Stimulated activated CD8-positive, alpha-beta memory T cell treated with anti-CD3 and anti-CD28 coated beads, Interleukin-4, amount 100 ng/mL, for 24 hours (primary cell): ENCODE data around the gene NFASC.

ENCODE experiments used
- DNase-seq: peaks from one replicate; pipeline ENCODE4 v3.0.0-alpha.2; 2020; ENCODE audit warnings: low read depth

Gene NFASC

DNA sequence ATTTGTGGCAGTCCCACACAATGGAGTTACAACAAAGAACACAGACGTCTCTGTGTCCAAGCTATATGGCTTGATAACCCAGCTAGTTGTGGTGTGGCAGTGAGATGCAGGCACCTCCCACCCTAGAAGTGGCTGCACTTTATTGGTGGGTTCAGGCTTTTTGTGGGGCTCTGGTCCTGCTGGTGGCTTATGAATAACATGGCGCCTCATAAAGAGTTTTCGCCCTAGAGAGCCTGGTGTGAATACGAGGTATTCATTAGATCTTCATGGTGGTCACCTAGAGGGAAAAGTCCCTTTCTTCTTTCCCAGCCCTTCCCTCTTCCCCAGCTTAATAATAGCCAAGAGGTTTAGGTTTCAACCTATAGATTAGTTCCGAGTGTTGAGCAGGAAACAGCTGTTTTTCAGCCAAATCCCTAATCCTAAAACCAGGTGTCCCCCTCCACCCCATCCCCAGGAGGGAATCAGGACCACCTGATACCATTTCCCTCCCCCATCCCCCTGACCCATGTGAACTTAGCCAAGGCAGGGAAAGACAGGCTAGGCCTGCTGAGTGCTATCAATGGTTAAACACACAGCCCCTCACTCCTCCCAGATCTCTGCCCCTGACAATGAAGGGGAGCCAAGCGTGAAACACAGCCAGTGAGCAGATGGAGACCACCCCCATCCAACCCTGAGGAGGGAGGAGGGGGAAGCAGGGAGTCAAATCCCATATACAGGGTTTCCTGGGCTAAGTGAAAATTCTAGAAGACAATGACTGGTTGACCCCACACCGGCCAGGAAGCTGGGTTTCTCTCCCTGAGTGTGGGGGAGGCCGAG is 58.2 kb downstream of the NFASC start:
- no peak for DNase-seq

DNA sequence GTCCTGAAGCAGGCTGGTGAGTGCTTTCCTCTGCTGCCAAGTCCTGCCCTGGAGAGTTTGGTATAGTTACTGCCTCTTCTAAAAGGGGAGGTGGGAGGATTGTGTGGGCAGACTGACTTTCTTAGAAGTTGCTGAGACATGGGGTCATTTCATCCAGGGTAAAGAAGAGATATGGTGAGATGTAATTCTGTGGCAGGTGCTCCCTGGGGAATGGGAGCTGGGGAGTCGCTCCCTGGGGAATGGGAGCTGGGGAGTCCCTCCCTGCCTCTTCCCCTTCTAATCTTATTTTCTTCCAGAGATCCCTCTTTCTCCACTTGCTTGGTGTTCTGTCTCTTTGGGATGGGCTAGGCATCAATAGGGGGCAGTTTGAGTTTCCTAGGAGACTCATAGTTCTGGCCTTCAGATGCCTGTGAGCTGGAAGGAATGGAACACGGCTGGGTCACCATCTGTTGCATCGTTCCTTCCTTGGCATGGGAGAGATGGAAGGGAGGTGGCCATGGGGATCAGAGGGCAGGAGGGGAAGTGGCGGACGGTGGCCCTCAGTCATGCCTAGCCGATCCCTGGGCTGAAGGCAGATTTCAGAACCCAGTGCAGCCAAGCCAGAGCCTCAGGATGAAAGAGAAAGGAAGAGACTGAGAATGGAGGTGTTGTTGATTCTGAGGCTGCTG is 59.0 kb downstream of the NFASC start:
- DNase-seq, result no peak

- no peak for DNase-seq
Measured at GRCh38 chr1:204930155-204930523, 59.5 kb downstream of the NFASC start.

GRCh38 chr1:204931313-204931712 is 60.7 kb downstream of the NFASC start:
- DNase-seq, result no peak

DNA sequence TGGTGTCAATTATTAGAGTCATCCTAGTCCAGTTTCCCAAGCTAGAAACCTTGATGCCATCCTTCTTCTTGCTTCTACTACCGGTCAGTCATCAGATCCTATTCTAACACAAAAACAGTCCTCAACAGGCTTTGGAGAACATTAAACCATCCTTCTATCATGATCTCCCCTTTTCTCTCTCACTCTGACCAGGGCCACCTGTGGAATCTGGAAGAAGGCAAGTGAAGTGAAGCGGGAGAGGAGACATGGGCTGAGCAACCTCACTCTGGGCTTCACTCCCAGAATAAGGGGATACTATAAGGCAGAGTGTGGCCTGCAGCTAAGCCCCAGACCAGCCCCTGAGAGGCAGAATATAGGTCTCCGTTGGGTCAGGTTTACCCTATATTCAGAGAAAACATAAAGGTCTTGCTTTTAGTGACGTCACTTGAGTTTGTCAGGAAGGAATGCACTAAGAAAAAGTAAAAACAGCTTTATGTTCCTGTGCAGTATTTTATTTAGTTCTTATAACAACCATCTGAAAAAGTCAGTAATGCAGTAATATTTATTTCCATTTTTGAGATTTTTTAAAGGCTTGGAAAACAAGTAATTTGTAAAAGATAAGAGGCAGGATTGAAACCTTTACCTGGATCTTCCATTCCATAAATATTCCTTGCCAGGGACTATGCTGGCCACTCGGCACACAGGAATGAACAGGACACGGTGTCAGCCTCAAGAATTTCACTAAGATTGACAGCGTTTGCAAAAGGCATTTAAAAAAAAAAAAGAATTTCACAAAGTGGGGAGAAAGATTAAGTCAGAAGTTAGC is 61.3 kb downstream of the NFASC start:
- DNase-seq, result no peak

DNA sequence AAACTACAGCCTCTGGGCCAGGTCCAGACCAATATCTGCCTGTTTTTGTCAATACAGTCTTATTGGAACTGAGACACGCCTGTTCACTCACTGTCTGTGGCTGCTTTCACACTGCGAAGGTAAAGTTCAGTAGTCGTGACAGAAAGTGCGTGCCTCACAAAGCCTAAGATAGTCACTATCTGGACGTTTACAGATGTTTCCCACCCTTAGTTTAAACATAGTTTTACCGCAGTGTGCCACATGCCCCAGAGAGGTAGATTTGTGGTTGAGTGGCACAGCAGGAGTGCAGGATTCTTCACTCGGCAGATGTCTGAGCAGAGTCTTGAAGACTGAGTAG is 61.9 kb downstream of the NFASC start:
- DNase-seq, result no peak

- DNase-seq, result no peak
Measured at GRCh38 chr1:204935155-204935554, 64.5 kb downstream of the NFASC start.

DNA sequence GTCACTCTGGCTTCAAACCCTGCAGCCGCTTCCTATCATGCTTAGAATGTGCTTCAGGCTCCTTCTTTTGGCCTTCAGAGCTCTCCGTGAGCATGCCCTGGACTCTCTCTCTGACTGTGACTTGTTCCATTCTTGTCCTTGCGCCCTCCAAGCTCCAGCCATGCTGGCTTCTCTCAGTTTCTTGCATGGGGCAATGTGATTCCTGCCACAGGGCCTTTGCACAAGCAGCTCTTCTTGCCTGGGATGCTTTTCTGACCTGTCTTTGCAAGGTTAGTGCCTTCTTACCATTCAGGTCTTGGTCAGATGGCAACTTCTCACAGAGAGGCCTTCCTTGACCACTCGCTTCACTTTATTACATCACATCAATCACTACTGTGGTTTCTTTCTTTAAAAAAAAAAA is 66.1 kb downstream of the NFASC start:
- no peak for DNase-seq

DNA sequence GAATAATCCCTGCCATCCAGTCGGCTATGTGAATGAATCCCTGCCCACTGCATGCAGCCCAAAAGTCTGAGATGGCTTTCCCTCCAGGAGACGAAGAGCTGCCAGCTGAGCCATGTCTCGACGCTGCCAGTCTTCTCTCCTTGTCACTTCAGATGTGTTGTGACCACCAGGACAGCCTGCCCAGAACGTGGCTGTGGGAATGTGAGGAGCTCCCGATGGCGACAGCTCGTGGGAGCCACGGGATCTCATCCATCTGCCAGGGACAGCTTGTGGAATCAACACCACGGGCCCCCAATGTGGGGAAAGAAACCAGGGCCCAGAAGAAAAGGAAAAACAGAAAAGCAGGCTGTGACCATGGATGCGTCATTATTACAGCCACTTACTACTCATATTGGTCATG is 67.2 kb downstream of the NFASC start:
- DNase-seq, result no peak

DNA sequence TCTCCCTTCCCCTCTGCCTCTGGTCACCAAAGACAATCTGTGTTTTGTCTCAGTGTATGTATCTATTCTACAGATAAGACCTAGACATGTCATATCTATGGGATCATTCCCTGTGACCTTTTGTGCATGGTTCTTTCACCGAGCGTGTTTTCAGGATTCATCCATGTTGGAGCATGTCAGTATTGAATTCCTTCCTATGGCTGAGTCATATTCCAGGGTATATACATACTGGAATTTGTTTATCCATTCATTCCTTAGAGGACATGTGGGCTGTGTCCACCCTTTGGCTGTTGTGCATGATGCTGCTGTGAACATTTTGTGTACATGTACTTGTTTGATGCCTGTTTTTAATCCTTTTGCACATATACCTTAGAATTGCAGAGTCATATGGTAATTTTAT is 69.9 kb downstream of the NFASC start:
- no peak for DNase-seq

DNA sequence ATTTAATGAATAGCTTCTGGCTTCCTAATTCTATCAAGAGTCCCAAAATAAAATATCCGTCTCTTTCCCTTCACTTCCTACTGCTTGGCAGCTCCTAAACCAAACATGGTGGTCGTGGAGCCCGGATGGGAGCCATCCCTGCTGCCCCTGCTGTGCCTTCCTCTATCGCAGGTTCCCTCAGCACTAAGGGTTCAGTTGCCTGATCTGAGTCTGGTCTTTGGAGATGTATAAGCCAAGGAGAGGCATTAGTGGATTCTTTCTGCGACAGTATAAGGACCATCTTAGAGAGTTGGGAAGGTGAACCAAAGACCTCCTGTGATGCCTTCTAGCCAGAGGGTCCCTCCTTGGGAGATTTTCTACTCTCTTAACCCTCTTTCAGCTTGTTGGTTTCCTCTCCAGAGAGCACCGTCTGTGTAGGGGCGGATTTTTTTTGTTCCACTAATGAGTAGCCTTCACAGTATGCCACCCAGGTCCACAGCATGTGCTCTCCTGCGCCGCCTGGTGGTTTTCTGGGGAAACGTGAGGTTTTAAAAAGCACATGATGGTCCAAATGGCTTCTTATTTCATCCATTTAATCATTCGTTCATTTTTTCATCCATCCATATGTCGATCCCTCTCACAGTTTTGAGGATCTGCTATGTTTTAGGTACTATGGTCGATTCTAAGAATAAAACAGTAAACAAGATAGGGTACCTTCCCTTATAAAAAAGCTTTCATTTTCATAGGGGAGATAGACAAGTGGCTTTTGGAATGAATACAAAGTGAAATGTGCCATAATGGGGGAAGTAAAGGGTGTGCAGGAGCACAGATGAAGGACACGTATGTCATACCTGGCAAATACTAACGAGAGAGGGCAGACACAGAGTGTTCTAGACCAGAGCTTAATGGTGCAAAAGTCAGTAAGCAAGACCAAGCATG is 71.0 kb downstream of the NFASC start:
- peak; percentile 9 for DNase-seq

GRCh38 chr1:204943495-204943894 is 72.8 kb downstream of the NFASC start:
- no peak for DNase-seq

DNA sequence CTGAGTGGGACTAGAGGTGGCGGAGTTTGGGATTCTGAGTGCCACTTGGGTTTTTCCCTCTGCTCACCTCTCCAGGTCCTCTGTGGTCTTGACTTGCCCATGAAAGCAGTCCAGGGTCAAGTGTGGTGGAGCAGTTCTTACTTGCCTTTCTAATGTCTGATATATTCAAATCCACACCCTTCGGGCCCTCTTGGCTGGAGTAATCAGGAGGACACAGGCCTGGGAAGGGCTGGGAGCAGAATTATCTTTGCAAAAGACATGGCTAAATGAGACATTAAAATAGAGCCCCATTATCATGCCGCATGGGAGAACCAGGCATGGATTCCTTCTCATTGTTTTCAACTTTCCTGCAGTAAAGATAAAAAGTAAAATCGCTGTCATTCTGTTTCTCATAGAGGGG is 74.0 kb downstream of the NFASC start:
- no peak for DNase-seq

DNA sequence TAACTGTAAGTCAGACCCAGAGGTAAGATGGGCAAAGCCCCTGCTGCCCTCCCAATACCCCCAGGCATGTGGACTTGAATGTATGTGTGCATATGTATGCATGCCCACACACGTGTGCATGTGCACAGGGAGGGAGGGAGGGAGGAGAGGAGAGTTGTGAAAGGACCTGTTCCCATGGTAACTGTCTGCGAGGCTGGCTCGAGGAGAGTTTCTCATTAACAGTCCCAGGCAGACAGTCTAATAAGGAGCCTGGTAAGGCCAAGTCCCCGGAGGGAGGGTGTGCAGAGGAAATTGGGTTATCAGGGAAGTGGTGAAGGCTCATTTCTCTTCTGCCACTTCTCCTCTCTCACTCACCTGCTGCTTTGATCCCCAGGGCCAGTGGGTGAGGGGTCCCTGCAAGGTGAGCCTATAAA is 74.9 kb downstream of the NFASC start:
- no peak for DNase-seq

DNA sequence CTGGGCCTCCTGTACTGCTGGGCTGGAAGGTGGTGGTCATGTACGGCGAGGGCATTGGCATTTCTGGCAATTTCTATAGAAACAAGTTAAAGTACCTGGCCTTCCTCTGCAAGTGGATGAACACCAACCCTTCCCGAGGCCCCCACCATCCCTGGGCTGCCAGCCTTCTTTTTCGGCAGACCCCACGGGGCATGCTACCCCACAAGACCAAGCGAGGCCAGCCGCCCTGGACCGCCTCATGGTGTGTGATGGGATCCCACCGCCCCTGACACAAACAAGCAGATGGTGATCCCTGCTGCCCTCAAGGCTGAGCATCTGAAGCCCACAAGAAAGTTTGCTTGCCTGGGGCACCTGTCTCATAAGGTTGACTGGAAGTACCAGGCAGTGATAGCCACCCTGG is 76.0 kb downstream of the NFASC start:
- DNase-seq, result no peak

DNA sequence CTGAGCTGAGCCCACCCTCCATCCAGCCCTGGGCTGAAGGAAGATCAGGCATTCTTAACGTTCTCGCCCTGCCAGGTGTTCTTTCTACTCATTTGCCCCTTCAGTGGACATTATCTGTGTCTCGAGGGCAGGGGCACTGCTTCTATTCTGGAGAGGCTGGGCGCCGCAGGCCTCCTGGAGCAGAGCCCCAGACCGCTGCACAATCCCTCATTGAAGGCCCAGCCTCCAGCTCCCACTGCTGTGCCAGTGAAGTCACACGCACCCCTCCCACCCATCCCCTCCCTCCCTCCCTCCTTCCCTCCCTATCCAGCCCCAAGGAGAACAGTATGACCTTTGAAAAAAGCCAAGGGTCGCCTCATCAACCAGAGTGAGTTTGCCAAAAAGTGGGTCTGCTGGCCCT is 76.7 kb downstream of the NFASC start:
- no peak for DNase-seq

DNA sequence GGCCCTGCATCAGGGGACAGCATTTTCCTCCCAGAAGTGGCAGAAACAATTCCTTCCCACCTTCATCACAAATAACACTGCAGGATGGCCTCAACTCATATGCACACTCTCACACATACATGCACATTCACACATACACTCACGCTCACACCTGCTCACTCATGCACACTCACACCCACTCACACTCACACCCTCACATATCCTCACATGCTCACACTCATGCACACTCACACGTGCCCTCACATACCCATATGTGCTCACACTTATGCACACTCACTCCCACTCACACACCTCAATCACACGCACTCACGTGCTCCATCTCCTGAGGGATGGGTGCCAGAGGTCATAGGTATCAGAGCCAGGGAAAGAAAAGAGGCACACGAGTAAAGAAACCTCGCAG is 77.1 kb downstream of the NFASC start:
- no peak for DNase-seq

DNA sequence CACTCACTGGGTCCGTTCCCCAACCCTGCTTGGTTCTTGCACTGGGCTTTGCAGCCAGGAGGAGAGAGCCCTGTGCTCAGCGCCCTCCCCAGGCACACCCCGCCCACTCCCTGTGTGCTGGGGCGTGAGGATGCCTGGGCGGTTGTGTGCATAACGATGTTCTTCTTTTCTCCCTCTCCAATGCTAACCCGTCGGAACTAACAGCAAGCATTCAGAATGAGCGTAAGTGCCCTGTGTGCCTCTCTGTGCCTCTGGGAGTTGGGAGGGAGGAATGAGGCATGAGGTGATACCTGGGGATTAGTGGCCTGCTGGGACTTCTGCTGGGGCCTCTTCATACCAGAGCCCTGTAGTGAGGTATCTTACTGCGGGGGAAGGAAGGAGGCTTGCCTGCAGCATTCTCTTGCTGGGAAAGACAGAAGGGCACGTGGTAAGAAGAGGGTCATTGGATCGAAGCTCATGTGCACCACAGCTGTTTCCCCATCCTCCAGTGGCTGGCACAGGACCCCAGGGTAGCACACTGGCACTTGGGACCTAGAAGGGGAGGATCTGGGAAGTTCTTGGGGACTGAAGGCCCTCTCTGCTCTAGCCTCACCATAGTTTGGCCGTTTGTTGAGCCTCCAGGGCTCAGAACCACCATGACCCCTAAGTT is 79.8 kb downstream of the NFASC start:
- no peak for DNase-seq

DNA sequence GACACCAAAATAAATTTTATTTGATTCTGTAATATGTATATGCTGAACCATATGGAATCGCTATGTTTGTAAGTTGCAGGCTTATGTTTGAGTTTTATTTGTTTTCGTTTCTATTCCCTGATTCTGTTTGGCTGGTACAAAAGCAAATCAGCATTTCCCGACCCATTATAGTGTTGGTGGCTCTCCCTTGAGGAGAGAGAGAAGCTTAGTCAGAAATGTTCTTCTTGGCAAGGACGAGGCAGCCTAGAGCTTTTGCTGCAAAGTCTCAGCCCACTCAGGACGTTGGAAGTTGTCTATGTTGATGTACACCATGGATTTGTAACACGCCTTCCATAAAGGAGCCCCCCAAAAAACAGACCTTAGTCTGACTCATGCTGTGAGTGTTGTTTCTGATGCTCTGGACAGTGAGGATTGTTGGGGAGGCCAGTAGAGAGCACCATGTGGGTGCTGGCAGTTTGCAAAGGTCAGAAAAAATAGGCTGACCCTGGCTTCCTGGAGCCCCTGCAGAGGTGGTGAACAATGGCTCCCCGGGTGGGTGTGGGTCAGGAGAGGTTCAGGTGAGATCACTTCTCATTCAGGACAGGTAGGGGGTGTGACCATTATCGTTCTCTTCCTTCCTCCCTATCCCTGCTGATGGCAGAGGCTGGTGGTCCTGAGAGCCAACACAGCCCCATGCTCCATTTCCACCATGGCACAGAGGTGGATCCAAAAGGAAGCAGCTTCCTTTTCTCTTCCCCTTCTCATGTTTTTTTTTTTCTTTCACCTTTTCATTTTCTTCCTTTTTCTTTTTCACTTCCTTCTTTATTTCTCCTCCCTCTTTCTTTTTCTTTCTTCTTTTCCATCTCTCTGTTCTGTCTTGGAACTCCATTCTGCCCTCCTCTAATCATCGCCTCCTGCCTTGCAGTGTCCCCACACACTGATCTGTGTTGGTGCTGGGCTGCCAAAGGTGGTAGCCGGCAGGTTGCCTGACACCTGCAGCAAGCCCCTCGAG is 88.0 kb downstream of the NFASC start:
- DNase-seq, result no peak

- DNase-seq, result no peak
Measured at GRCh38 chr1:204959374-204959773, 88.7 kb downstream of the NFASC start.
